Measurements from ENCODE around the gene MCCC1. TPM values are rescaled to one million over a fixed set of nuclear protein-coding genes. Genes with fewer than 3 reads are reported as not detected.

Gene MCCC1
- total RNA-seq, 1 experiment from 2014 or later: 19.2 TPM

DNA sequence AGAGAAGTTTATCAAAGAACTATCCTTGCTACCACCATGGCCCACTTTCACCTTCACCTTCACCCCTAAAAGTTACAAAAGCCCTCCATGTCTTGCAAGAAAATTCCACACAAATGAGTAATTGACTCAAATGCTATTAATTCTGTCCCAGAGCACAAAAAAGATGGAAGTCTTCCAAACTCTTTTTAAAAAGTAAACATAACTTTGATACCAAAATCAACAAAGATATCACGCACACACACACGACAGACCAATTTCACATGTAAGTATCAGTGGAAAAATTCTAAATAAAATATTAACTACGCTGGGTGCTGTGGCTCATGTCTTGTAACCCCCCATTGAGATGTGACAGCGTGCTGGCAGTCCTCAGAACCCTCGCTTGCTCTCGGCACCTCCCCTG is 1.1 kb upstream of the MCCC1 start:
- Histone ChIP-seq H3K27ac (ENCODE audit: low read depth, low read length, poor library complexity, severe bottlenecking) (no peak overlapping the region), H3K9me3 (ENCODE audit: low read depth, low read length, poor library complexity, severe bottlenecking) (no peaks in the 10 kb centered on the region), H3K4me3 (ENCODE audit: low read depth, low read length, poor library complexity, severe bottlenecking) (no peak overlapping the region), H3K36me3 (ENCODE audit: insufficient read depth, low read length, poor library complexity, severe bottlenecking) (no peaks in the 10 kb centered on the region), H3K4me1 (ENCODE audit: insufficient read depth, low read length, poor library complexity, severe bottlenecking) (peaks cover 14% of the 10 kb centered on the region), H3K27me3 (replicated peaks; ENCODE audit: insufficient read depth, low read depth, low read length, poor library complexity) (no peaks in the 10 kb centered on the region)
- ChIA-PET POLR2A (ENCODE audit: low non-redundant PET) (no interaction called here), CTCF (no interaction called here)
- no peak for DNase-seq (ENCODE audit: low spot score)
- TF ChIP-seq EZH2 (IDR thresholded peaks at IDR 0.05; ENCODE audit: borderline replicate concordance, low read depth, low read length, poor library complexity, severe bottlenecking): no peak
- TF ChIP-seq, protein P1, sequence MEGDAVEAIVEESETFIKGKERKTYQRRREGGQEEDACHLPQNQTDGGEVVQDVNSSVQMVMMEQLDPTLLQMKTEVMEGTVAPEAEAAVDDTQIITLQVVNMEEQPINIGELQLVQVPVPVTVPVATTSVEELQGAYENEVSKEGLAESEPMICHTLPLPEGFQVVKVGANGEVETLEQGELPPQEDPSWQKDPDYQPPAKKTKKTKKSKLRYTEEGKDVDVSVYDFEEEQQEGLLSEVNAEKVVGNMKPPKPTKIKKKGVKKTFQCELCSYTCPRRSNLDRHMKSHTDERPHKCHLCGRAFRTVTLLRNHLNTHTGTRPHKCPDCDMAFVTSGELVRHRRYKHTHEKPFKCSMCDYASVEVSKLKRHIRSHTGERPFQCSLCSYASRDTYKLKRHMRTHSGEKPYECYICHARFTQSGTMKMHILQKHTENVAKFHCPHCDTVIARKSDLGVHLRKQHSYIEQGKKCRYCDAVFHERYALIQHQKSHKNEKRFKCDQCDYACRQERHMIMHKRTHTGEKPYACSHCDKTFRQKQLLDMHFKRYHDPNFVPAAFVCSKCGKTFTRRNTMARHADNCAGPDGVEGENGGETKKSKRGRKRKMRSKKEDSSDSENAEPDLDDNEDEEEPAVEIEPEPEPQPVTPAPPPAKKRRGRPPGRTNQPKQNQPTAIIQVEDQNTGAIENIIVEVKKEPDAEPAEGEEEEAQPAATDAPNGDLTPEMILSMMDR (conservative IDR thresholded peaks at IDR 0.05; ENCODE audit: low read depth, low read length): no peak
- no TSS peak for BruUV-seq (replicated peaks)
- intact Hi-C loops (cut with micrococcal nuclease; ENCODE audit: unreplicated experiment): no loop called here

DNA sequence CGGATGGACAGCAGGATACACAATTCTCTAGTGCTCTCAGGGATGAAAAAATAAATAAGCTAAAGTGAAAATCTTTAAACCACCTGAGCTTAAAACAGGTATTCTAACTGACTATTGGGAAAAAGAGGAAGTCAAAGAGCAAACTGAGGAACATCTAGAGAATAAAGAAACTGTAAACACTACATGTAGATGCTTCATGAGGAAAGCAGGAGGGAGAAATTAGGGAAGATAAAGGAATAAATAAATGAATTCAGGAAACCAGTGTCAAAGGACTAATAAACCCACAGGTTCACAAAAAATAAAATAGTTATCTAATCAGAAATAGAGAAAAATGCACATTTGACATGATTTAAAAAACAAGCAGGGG is 525 bp upstream of the MCCC1 start:
- BruUV-seq (replicated peaks): no TSS peak
- no peaks in the 10 kb centered on the region for H3K27me3 ChIP-seq (replicated peaks; ENCODE audit: insufficient read depth, low read depth, low read length, poor library complexity)
- ChIA-PET POLR2A (ENCODE audit: low non-redundant PET) (no interaction called here), CTCF (no interaction called here)
- intact Hi-C loops (cut with micrococcal nuclease; ENCODE audit: unreplicated experiment): no loop called here
- no peaks in the 10 kb centered on the region for H3K9me3 ChIP-seq (ENCODE audit: low read depth, low read length, poor library complexity, severe bottlenecking)
- H3K4me1 ChIP-seq (ENCODE audit: insufficient read depth, low read length, poor library complexity, severe bottlenecking): peaks cover 14% of the 10 kb centered on the region
- no peaks in the 10 kb centered on the region for H3K36me3 ChIP-seq (ENCODE audit: insufficient read depth, low read length, poor library complexity, severe bottlenecking)
- peak overlapping the region; percentile 86 for H3K27ac ChIP-seq (ENCODE audit: low read depth, low read length, poor library complexity, severe bottlenecking)
- no peak for TF ChIP-seq EZH2 (IDR thresholded peaks at IDR 0.05; ENCODE audit: borderline replicate concordance, low read depth, low read length, poor library complexity, severe bottlenecking)
- peak overlapping the region; percentile 78 for H3K4me3 ChIP-seq (ENCODE audit: low read depth, low read length, poor library complexity, severe bottlenecking)
- DNase-seq (ENCODE audit: low spot score): no peak

DNA sequence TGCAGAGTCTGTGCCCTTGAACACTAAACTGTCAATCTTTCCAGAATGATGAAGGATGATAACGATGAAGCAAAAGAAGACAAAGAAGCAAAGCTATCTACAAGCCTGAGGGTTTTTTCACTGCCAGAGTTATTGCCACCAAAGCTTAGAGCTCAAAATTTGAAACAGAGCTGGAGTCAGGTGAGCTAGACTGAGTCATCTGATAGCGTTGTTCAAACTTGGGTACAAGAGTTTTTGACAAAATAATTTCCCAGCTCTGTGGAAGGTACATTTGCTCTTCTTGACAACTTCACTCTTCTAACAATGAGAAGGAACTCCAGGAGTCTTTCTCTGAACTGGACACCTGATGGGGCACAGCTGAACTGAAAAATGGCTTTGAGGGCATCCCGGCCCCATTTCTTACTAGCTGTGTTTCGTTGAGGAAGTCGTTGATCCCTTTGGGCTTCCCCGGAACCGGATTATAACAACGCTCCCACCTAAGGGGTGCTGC is 715 bp downstream of the MCCC1 start:
- Histone ChIP-seq H3K27me3 (replicated peaks; ENCODE audit: insufficient read depth, low read depth, low read length, poor library complexity) (no peaks in the 10 kb centered on the region), H3K4me3 (ENCODE audit: low read depth, low read length, poor library complexity, severe bottlenecking) (peak overlapping the region; percentile 78), H3K36me3 (ENCODE audit: insufficient read depth, low read length, poor library complexity, severe bottlenecking) (no peaks in the 10 kb centered on the region), H3K27ac (ENCODE audit: low read depth, low read length, poor library complexity, severe bottlenecking) (peak overlapping the region; percentile 86), H3K4me1 (ENCODE audit: insufficient read depth, low read length, poor library complexity, severe bottlenecking) (peaks cover 14% of the 10 kb centered on the region), H3K9me3 (ENCODE audit: low read depth, low read length, poor library complexity, severe bottlenecking) (no peaks in the 10 kb centered on the region)
- intact Hi-C loops (cut with micrococcal nuclease; ENCODE audit: unreplicated experiment): no loop called here
- ChIA-PET POLR2A (ENCODE audit: low non-redundant PET) (no interaction called here), CTCF (interaction anchor here (0.6 kb wide), 2 partner anchors 8 to 117 kb away, joined by 3 to 5 read pairs; no protein-coding TSS in a partner anchor)
- no TSS peak for BruUV-seq (replicated peaks)
- DNase-seq (ENCODE audit: low spot score): no peak
- TF ChIP-seq EZH2 (IDR thresholded peaks at IDR 0.05; ENCODE audit: borderline replicate concordance, low read depth, low read length, poor library complexity, severe bottlenecking): no peak

DNA sequence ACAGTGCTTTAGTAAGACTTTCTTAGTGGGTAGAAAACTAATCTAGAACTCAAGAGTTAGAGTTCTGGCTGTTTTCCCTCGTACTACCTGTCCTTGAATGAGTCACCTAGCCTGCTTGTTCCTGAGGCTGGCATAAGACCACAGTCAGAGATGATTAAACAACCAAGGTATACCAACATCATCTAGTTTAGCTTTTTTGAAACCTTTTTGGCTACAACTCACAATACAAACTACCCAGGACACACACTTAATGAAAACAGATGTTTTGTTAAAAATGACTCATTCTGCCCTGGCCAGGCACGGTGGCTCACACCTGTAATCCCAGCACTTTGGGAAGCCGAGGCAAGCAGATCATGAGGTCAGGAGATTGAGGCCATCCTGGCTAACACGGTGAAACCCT is 4.6 kb downstream of the MCCC1 start:
- Histone ChIP-seq H3K27ac (ENCODE audit: low read depth, low read length, poor library complexity, severe bottlenecking) (no peak overlapping the region), H3K4me3 (ENCODE audit: low read depth, low read length, poor library complexity, severe bottlenecking) (no peak overlapping the region), H3K36me3 (ENCODE audit: insufficient read depth, low read length, poor library complexity, severe bottlenecking) (no peaks in the 10 kb centered on the region), H3K4me1 (ENCODE audit: insufficient read depth, low read length, poor library complexity, severe bottlenecking) (peaks cover 7% of the 10 kb centered on the region), H3K27me3 (replicated peaks; ENCODE audit: insufficient read depth, low read depth, low read length, poor library complexity) (no peaks in the 10 kb centered on the region), H3K9me3 (ENCODE audit: low read depth, low read length, poor library complexity, severe bottlenecking) (no peaks in the 10 kb centered on the region)
- intact Hi-C loops (cut with micrococcal nuclease; ENCODE audit: unreplicated experiment): no loop called here
- BruUV-seq (replicated peaks): no TSS peak
- CTCF ChIA-PET: no interaction called here
- TF ChIP-seq, protein P1 (conservative IDR thresholded peaks at IDR 0.05; ENCODE audit: low read depth, low read length): no peak
- no peak for TF ChIP-seq EZH2 (IDR thresholded peaks at IDR 0.05; ENCODE audit: borderline replicate concordance, low read depth, low read length, poor library complexity, severe bottlenecking)
- no peak for DNase-seq (ENCODE audit: low spot score)
- POLR2A ChIA-PET (ENCODE audit: low non-redundant PET): no interaction called here

Data from A673 (cell line).